HepG2 (cell line): Measurements from ENCODE around the gene TRPT1. TPM values are rescaled to one million over a fixed set of nuclear protein-coding genes. Genes with fewer than 3 reads are reported as not detected.

Experiments
- ESRRA ChIP-seq: sonication (generic); formaldehyde crosslinking; IDR thresholded peaks from 2 replicates; pipeline ENCODE4 v1.5.1; 2020; ENCODE audit warnings: mild to moderate bottlenecking, low read depth, missing genetic modification reagents
- FLYWCH1 ChIP-seq: sonication (generic); formaldehyde crosslinking; IDR thresholded peaks from 2 replicates; pipeline ENCODE4 v1.8.1; 2023; ENCODE audit warnings: mild to moderate bottlenecking, missing genetic modification reagents
- HMGXB4 ChIP-seq, 2 experiments: sonication (generic) in 1 of 2; formaldehyde crosslinking in 1 of 2; IDR thresholded peaks; 2 replicates each; pipeline versions ENCODE4 v1.4.0 to v1.6.1; 2018 to 2020; ENCODE audit warnings: missing genetic modification reagents in 2 of 2, borderline replicate concordance in 1 of 2, low read depth in 1 of 2, mild to moderate bottlenecking in 1 of 2, missing biosample characterization in 1 of 2
- HOMEZ ChIP-seq: IDR thresholded peaks from 2 replicates; pipeline ENCODE4 v1.6.1; 2016; ENCODE audit warnings: low read depth
- IRF1 ChIP-seq: sonication (generic); formaldehyde crosslinking; IDR thresholded peaks from 2 replicates; pipeline ENCODE4 v1.4.0; 2020; ENCODE audit warnings: low read depth, mild to moderate bottlenecking, missing genetic modification reagents
- KDM3A ChIP-seq: IDR thresholded peaks from 2 replicates; pipeline ENCODE4 v1.6.1; 2018; ENCODE audit warnings: low read depth, missing compliant biosample characterization
- KDM5B ChIP-seq: sonication (generic); formaldehyde crosslinking; IDR thresholded peaks from 2 replicates; pipeline ENCODE4 v1.4.0; 2020; ENCODE audit warnings: missing genetic modification reagents, mild to moderate bottlenecking, borderline replicate concordance
- KLF6 ChIP-seq: IDR thresholded peaks from 2 replicates; pipeline ENCODE4 v1.8.0; 2016; ENCODE audit warnings: missing biosample characterization, missing genetic modification reagents
- SP1 ChIP-seq, 2 experiments: fragments of 450-650 bp in 1 of 2; sonication (generic) in 1 of 2; formaldehyde crosslinking in 1 of 2; IDR thresholded peaks; 2 replicates each; pipeline versions ENCODE4 v1.4.0 to v1.6.1; 2016 to 2020; ENCODE audit warnings: missing genetic modification reagents in 1 of 2
- TAF1 ChIP-seq: sonication (generic); formaldehyde crosslinking; IDR thresholded peaks from 2 replicates; pipeline ENCODE4 v1.4.0; 2020; ENCODE audit warnings: missing genetic modification reagents
- YY1 ChIP-seq: IDR thresholded peaks from 2 replicates; pipeline ENCODE4 v1.6.1; 2011; ENCODE audit warnings: low read length, low read depth, moderate library complexity, mild to moderate bottlenecking; ENCODE audit not compliant: insufficient read depth, insufficient replicate concordance
- ZBTB1 ChIP-seq: sonication (generic); formaldehyde crosslinking; IDR thresholded peaks from 2 replicates; pipeline ENCODE4 v1.4.0; 2020; ENCODE audit warnings: missing genetic modification reagents, borderline replicate concordance
- ZBTB26 ChIP-seq: IDR thresholded peaks from 2 replicates; pipeline ENCODE4 v1.6.1; 2016; ENCODE audit warnings: missing compliant biosample characterization, missing genetic modification reagents, borderline replicate concordance
- ZFP91 ChIP-seq: sonication (generic); formaldehyde crosslinking; IDR thresholded peaks from 2 replicates; pipeline ENCODE4 v1.9.0; 2022; ENCODE audit warnings: missing genetic modification reagents, mild to moderate bottlenecking, borderline replicate concordance
- ZNF10 ChIP-seq: sonication (generic); formaldehyde crosslinking; IDR thresholded peaks from 2 replicates; pipeline ENCODE4 v1.4.0; 2020; ENCODE audit warnings: mild to moderate bottlenecking, low read depth, missing genetic modification reagents, borderline replicate concordance
- ZNF280B ChIP-seq: sonication (generic); formaldehyde crosslinking; IDR thresholded peaks from 2 replicates; pipeline ENCODE4 v1.5.0; 2020; ENCODE audit warnings: missing genetic modification reagents, mild to moderate bottlenecking, borderline replicate concordance
- ZNF331 ChIP-seq: sonication (generic); formaldehyde crosslinking; IDR thresholded peaks from 2 replicates; pipeline ENCODE4 v1.4.0; 2020; ENCODE audit warnings: missing genetic modification reagents
- ZNF709 ChIP-seq: sonication (generic); formaldehyde crosslinking; IDR thresholded peaks from 2 replicates; pipeline ENCODE4 v1.5.0; 2020; ENCODE audit warnings: mild to moderate bottlenecking, missing genetic modification reagents
- polyA plus RNA-seq, 8 experiments: library from polyadenylated mRNA; depleted of rRNA in 3 of 8; stranded (reverse) in 7 of 8; unstranded in 1 of 8; fragments of >200 nt; fragmentation: Illumina TruSeq in 4 of 8; extraction: Trizol in 4 of 8; gene quantifications; 2 replicates each; pipeline versions ENCODE4 v1.2.1 to v1.2.3, GENCODE V29; 2011 to 2016; ENCODE audit warnings: low read depth in 4 of 8, missing spikeins in 1 of 8, mixed read lengths in 1 of 8; ENCODE audit not compliant: insufficient read depth in 1 of 8
- total RNA-seq, 5 experiments: library from RNA; depleted of rRNA; stranded (reverse); fragments of >200 nt; fragmentation: Illumina TruSeq; extraction: Trizol; gene quantifications; 2 replicates each; pipeline ENCODE4 v1.2.3, GENCODE V29; 2016; ENCODE audit warnings: low read depth in 1 of 5

Gene TRPT1
- total and polyA plus RNA-seq, 2 of the 13 experiments (the other 11 are each of a cell fraction or from before 2014, with no cell fraction given) = 24.8 to 40.7 TPM

- 0 out of 4 replicates have a peak, but pooled peaks of 1 of the 2 experiments have one; percentile 42 for TF ChIP-seq HMGXB4 (CRISPR knock-in tag; IDR thresholded peaks at IDR 0.05; ENCODE audit: borderline replicate concordance in 1 of 2, low read depth in 1 of 2)
- TF ChIP-seq IRF1 (CRISPR knock-in tag) = no peak
- no peak for TF ChIP-seq ZNF709 (CRISPR knock-in tag)
- peak; percentile 41; the same call in 1 of the 2 replicates for TF ChIP-seq KDM5B (CRISPR knock-in tag)
- TF ChIP-seq ZNF280B = 0 out of 2 replicates have a peak, but pooled peaks have one; percentile 45
- 0 out of 2 replicates have a peak, but pooled peaks have one; percentile 9 for TF ChIP-seq ZBTB26 (CRISPR knock-in tag)
- no peak for TF ChIP-seq ZBTB1
- 0 out of 2 replicates have a peak, but pooled peaks have one; percentile 20 for TF ChIP-seq FLYWCH1 (CRISPR knock-in tag)
- TF ChIP-seq HOMEZ = no peak
- no peak for TF ChIP-seq ZNF10
- TF ChIP-seq ZNF331 (CRISPR knock-in tag) = 0 out of 2 replicates have a peak, but pooled peaks have one; percentile 4
- TF ChIP-seq ZFP91 (CRISPR knock-in tag) = peak; percentile 29; the same call in 1 of the 2 replicates
- TF ChIP-seq KDM3A (CRISPR knock-in tag) = no peak
- TF ChIP-seq YY1 = peak; percentile 48
- peak; percentile 24; the same call in 1 of the 2 replicates for TF ChIP-seq TAF1 (CRISPR knock-in tag)
- no peak for TF ChIP-seq SP1 (IDR thresholded peaks at IDR 0.05)
- TF ChIP-seq SP1 (CRISPR knock-in tag; IDR thresholded peaks at IDR 0.05) = peak; percentile 88
- peak; percentile 25; the same call in 1 of the 2 replicates for TF ChIP-seq KLF6 (CRISPR knock-in tag)
- TF ChIP-seq ESRRA (CRISPR knock-in tag) = no peak
Measured at GRCh38 chr11:64251016-64251752, 25.2 kb upstream of the TRPT1 start, which contains the start of gene PLCB3 (continued).
